GM23338 (cell line): ENCODE results near the gene LIX1. TPM values are rescaled to one million over a fixed set of nuclear protein-coding genes. Genes with fewer than 3 reads are reported as not detected.
"Not testable (repeated sequence)": the region's sequence is repeated elsewhere in the genome, so short reads cannot be mapped to it uniquely, and the experiment has no call there.

Experiments used
- ATAC-seq: fragments of 200-7000 bp; cut with Tn5 transposase; 3 replicates; pipeline ENCODE4 v1.9.1; 2020
- DNase-seq: peaks from one replicate; pipeline ENCODE4 v3.0.0-alpha.2; 2015; ENCODE audit warnings: low spot score
- H2AFZ ChIP-seq: fragments of 200-600 bp; sonication (generic); 2 replicates; pipeline ENCODE4 v1.8.0; 2016; ENCODE audit warnings: antibody characterized with exemption, mild to moderate bottlenecking, moderate library complexity
- H3F3A ChIP-seq: fragments of 200-600 bp; sonication (generic); replicated peaks from 2 replicates; pipeline ENCODE4 v1.8.0; 2017; ENCODE audit warnings: antibody characterized with exemption, mixed run types, low read depth
- H3K27ac ChIP-seq: fragments of 200-600 bp; sonication (generic); 2 replicates; pipeline ENCODE4 v1.6.1; 2016; ENCODE audit warnings: low read depth
- H3K27me3 ChIP-seq: fragments of 200-600 bp; sonication (generic); 2 replicates; pipeline ENCODE4 v1.8.0; 2016; ENCODE audit warnings: mild to moderate bottlenecking, mixed run types, moderate library complexity; ENCODE audit not compliant: insufficient read depth
- H3K36me3 ChIP-seq: fragments of 200-600 bp; sonication (generic); 2 replicates; pipeline ENCODE4 v1.8.0; 2016; ENCODE audit warnings: mild to moderate bottlenecking; ENCODE audit not compliant: insufficient read depth
- H3K4me1 ChIP-seq: fragments of 200-600 bp; sonication (generic); 2 replicates; pipeline ENCODE4 v1.8.0; 2016; ENCODE audit warnings: mild to moderate bottlenecking, moderate library complexity; ENCODE audit not compliant: insufficient read depth
- H3K4me2 ChIP-seq: fragments of 200-600 bp; sonication (generic); 2 replicates; pipeline ENCODE4 v1.7.1; 2017; ENCODE audit warnings: mixed run types
- H3K4me3 ChIP-seq: fragments of 200-600 bp; sonication (generic); 2 replicates; pipeline ENCODE4 v1.6.1; 2016; ENCODE audit warnings: mixed run types
- H3K79me2 ChIP-seq: fragments of 200-600 bp; sonication (generic); replicated peaks from 2 replicates; pipeline ENCODE4 v1.8.0; 2017; ENCODE audit warnings: mild to moderate bottlenecking; ENCODE audit not compliant: insufficient read depth
- H3K9me2 ChIP-seq: fragments of 200-600 bp; sonication (generic); 2 replicates; pipeline ENCODE4 v1.8.0; 2017; ENCODE audit not compliant: insufficient read depth
- H4K20me1 ChIP-seq: fragments of 200-600 bp; sonication (generic); replicated peaks from 2 replicates; pipeline ENCODE4 v1.8.0; 2017; ENCODE audit warnings: mild to moderate bottlenecking; ENCODE audit not compliant: insufficient read depth
- H3K27ac Mint-ChIP-seq: 2 replicates; pipeline ENCODE4 v1.8.0; 2020; ENCODE audit warnings: inconsistent platforms, mild to moderate bottlenecking, moderate library complexity, mixed read lengths
- H3K27me3 Mint-ChIP-seq: 3 replicates; pipeline ENCODE4 v1.8.0; 2022; ENCODE audit warnings: low read depth, mild to moderate bottlenecking, moderate library complexity, mixed read lengths, inconsistent platforms; ENCODE audit not compliant: insufficient read depth, poor library complexity
- H3K36me3 Mint-ChIP-seq: 3 replicates; pipeline ENCODE4 v1.8.0; 2021; ENCODE audit warnings: low read depth, mild to moderate bottlenecking, inconsistent platforms, moderate library complexity, mixed read lengths
- H3K4me1 Mint-ChIP-seq: 3 replicates; pipeline ENCODE4 v1.8.0; 2020; ENCODE audit warnings: mild to moderate bottlenecking, inconsistent platforms, mixed read lengths
- H3K4me3 Mint-ChIP-seq: 3 replicates; pipeline ENCODE4 v1.8.0; 2021; ENCODE audit warnings: moderate library complexity, mild to moderate bottlenecking, inconsistent platforms, mixed read lengths
- H3K9me3 Mint-ChIP-seq: 3 replicates; pipeline ENCODE4 v1.8.0; 2020; ENCODE audit warnings: moderate library complexity, mild to moderate bottlenecking, inconsistent platforms, mixed read lengths
- CREB1 ChIP-seq: fragments of 250-450 bp; sonication (Bioruptor Pico); IDR thresholded peaks from 2 replicates; pipeline ENCODE4 v1.5.0; 2020; ENCODE audit warnings: low read depth, mild to moderate bottlenecking, moderate library complexity
- EZH2 ChIP-seq: fragments of 200-600 bp; sonication (generic); IDR thresholded peaks from one replicate; pipeline ENCODE4 v1.8.0; 2017; ENCODE audit warnings: antibody characterized with exemption, mild to moderate bottlenecking, low read depth; ENCODE audit not compliant: unreplicated experiment
- EZH2phosphoT487 ChIP-seq: fragments of 200-600 bp; sonication (generic); IDR thresholded peaks from one replicate; pipeline ENCODE4 v1.8.1; 2018; ENCODE audit warnings: antibody characterized with exemption; ENCODE audit not compliant: unreplicated experiment
- NANOG ChIP-seq: IDR thresholded peaks from 2 replicates; pipeline ENCODE4 v1.6.1; 2016; ENCODE audit warnings: antibody characterized with exemption, borderline replicate concordance
- POLR2AphosphoS5 ChIP-seq: IDR thresholded peaks from 2 replicates; pipeline ENCODE4 v1.6.1; 2016; ENCODE audit warnings: antibody characterized with exemption, low read depth
- STAT1 ChIP-seq: IDR thresholded peaks from one replicate; pipeline ENCODE4 v1.6.1; 2016; ENCODE audit warnings: antibody characterized with exemption; ENCODE audit not compliant: unreplicated experiment
- ZNF462 ChIP-seq: fragments of 250-450 bp; sonication (Bioruptor Pico); IDR thresholded peaks from 2 replicates; pipeline ENCODE4 v1.5.0; 2020; ENCODE audit warnings: mild to moderate bottlenecking, moderate library complexity
- polyA plus RNA-seq: library from polyadenylated mRNA; unstranded; fragments of >200 nt; fragmentation: Nextera tagmentation; extraction: Ambion mirVana; gene quantifications from 2 replicates; pipeline ENCODE4 v1.2.1, GENCODE V29; 2016
- total RNA-seq: library from RNA; depleted of rRNA; stranded (reverse); fragments of >200 nt; shearing (Covaris generic); gene quantifications from 2 replicates; pipeline ENCODE4 v1.2.3, GENCODE V29; 2014
- TF ChIP-seq, protein P1 (sequence below): IDR thresholded peaks from 2 replicates; pipeline ENCODE4 v1.6.1; 2016; ENCODE audit warnings: antibody characterized with exemption
- TF ChIP-seq, protein P2 (sequence below): IDR thresholded peaks from one replicate; pipeline ENCODE4 v1.6.1; 2018; ENCODE audit warnings: antibody characterized with exemption; ENCODE audit not compliant: unreplicated experiment

Gene LIX1
- total and polyA plus RNA-seq, 2 experiments from 2014 or later, result 0.13 TPM; not detected in 1

- Histone ChIP-seq H3K4me1 (no peaks in the 10 kb centered on the region), H3K4me2 (no peak overlapping the region), H4K20me1 (no peaks in the 10 kb centered on the region), H3K9me2 (peaks cover 20% of the 10 kb centered on the region; the same call in 1 of the 2 replicates), H3K4me3 (no peak overlapping the region), H3K36me3 (no peaks in the 10 kb centered on the region), H2AFZ (no peak overlapping the region), H3K27me3 (no peaks in the 10 kb centered on the region), H3F3A (no peaks in the 10 kb centered on the region), H3K79me2 (no peaks in the 10 kb centered on the region), H3K27ac (no peak overlapping the region)
- peaks cover 2% of the 10 kb centered on the region for H3K27me3 Mint-ChIP-seq
- no peak overlapping the region for H3K27ac Mint-ChIP-seq
- TF ChIP-seq POLR2AphosphoS5 (no peak), EZH2phosphoT487 (no peak), ZNF462 (CRISPR knock-in tag) (no peak), STAT1 (no peak), EZH2 (no peak), NANOG (no peak), CREB1 (CRISPR knock-in tag) (no peak)
- TF ChIP-seq, protein P1, sequence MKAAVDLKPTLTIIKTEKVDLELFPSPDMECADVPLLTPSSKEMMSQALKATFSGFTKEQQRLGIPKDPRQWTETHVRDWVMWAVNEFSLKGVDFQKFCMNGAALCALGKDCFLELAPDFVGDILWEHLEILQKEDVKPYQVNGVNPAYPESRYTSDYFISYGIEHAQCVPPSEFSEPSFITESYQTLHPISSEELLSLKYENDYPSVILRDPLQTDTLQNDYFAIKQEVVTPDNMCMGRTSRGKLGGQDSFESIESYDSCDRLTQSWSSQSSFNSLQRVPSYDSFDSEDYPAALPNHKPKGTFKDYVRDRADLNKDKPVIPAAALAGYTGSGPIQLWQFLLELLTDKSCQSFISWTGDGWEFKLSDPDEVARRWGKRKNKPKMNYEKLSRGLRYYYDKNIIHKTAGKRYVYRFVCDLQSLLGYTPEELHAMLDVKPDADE, result no peak
- TF ChIP-seq, protein P2, sequence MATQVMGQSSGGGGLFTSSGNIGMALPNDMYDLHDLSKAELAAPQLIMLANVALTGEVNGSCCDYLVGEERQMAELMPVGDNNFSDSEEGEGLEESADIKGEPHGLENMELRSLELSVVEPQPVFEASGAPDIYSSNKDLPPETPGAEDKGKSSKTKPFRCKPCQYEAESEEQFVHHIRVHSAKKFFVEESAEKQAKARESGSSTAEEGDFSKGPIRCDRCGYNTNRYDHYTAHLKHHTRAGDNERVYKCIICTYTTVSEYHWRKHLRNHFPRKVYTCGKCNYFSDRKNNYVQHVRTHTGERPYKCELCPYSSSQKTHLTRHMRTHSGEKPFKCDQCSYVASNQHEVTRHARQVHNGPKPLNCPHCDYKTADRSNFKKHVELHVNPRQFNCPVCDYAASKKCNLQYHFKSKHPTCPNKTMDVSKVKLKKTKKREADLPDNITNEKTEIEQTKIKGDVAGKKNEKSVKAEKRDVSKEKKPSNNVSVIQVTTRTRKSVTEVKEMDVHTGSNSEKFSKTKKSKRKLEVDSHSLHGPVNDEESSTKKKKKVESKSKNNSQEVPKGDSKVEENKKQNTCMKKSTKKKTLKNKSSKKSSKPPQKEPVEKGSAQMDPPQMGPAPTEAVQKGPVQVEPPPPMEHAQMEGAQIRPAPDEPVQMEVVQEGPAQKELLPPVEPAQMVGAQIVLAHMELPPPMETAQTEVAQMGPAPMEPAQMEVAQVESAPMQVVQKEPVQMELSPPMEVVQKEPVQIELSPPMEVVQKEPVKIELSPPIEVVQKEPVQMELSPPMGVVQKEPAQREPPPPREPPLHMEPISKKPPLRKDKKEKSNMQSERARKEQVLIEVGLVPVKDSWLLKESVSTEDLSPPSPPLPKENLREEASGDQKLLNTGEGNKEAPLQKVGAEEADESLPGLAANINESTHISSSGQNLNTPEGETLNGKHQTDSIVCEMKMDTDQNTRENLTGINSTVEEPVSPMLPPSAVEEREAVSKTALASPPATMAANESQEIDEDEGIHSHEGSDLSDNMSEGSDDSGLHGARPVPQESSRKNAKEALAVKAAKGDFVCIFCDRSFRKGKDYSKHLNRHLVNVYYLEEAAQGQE, result no peak
- H3K36me3 Mint-ChIP-seq, result peaks cover 13% of the 10 kb centered on the region
- H3K4me3 Mint-ChIP-seq, result no peak overlapping the region
- ATAC-seq (no peak), DNase-seq (no peak)
- no peaks in the 10 kb centered on the region for H3K4me1 Mint-ChIP-seq
- peaks cover 25% of the 10 kb centered on the region for H3K9me3 Mint-ChIP-seq
These were observed 56.8 kb downstream of the LIX1 start for GRCh38 chr5:97085459-97086181.

DNA sequence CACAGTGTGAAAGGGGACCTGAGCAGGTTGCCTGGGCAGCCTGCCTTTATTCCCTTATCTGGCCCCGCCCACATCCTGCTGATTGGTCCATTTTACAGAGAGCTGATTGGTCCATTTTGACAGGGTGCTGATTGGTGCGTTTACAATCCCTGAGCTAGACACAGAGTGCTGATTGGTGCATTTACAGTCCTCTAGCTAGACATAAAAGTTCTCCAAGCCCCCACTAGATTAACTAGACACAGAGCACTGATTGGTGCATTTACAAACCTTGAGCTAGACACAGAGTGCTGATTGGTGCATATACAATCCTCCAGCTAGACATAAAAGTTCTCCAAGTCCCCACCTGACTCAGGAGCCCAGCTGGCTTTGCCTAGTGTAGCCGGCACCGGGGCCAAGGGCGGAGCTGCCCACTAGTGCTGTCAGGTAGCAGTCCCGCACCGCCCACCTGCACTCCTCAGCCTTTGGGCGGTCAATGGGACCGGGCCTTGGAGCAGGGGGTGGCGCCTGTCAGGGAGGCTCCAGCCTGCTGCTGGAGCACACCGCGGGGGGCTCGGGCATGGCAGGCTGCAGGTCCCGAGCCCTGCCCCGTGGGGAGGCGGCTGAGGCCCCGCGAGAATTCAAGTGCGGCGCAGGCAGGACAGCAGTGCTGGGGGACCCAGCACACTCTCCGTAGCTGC, 57.5 kb downstream of the LIX1 start:
- H3K9me3 Mint-ChIP-seq, result peaks cover 25% of the 10 kb centered on the region
- not testable (repeated sequence) for ATAC-seq, DNase-seq, H3F3A ChIP-seq, H3K79me2 ChIP-seq, H3K27me3 ChIP-seq, H3K27me3 Mint-ChIP-seq, H3K4me3 ChIP-seq, H4K20me1 ChIP-seq, H2AFZ ChIP-seq, H3K4me1 Mint-ChIP-seq, H3K4me2 ChIP-seq, H3K27ac Mint-ChIP-seq, H3K27ac ChIP-seq, H3K4me3 Mint-ChIP-seq, H3K36me3 ChIP-seq, H3K4me1 ChIP-seq
- peaks cover 13% of the 10 kb centered on the region for H3K36me3 Mint-ChIP-seq
- H3K9me2 ChIP-seq, result peaks cover 16% of the 10 kb centered on the region; the same call in 1 of the 2 replicates
